Activated CD4-positive, alpha-beta T cell treated with anti-CD3 and anti-CD28 coated beads, Interleukin-2, amount 10 ng/mL, durations not matched to agents 7 days and 5 days (primary cell): ENCODE data around the gene MDP1. TPM values are rescaled to one million over a fixed set of nuclear protein-coding genes. Genes with fewer than 3 reads are reported as not detected.

ENCODE experiments used
- CTCF ChIA-PET: fragments of 350-600 bp; sonication (Branson Sonifier 250); formaldehyde crosslinking; loops from one replicate; lab custom pipeline; 2021; ENCODE audit warnings: antibody characterized with exemption; lab: Charles Lee
- POLR2A ChIA-PET: fragments of 350-600 bp; sonication (Branson Sonifier 250); formaldehyde crosslinking; loops from one replicate; lab custom pipeline; 2021; ENCODE audit warnings: antibody characterized with exemption; lab: Charles Lee
- DNase-seq: peaks from one replicate; pipeline ENCODE4 v3.0.0-alpha.2; 2020
- H3K27ac Mint-ChIP-seq: one replicate; pipeline ENCODE4 v1.8.0; 2021; ENCODE audit warnings: mild to moderate bottlenecking, moderate library complexity, mixed read lengths
- H3K27me3 Mint-ChIP-seq: one replicate; pipeline ENCODE4 v1.8.0; 2021; ENCODE audit warnings: mixed read lengths
- H3K36me3 Mint-ChIP-seq: one replicate; pipeline ENCODE4 v1.8.0; 2021; ENCODE audit warnings: low read depth, mixed read lengths
- H3K4me1 Mint-ChIP-seq: one replicate; pipeline ENCODE4 v1.8.0; 2021; ENCODE audit warnings: mixed read lengths
- H3K4me3 Mint-ChIP-seq: one replicate; pipeline ENCODE4 v1.8.0; 2021; ENCODE audit warnings: mild to moderate bottlenecking, moderate library complexity, mixed read lengths
- H3K9me3 Mint-ChIP-seq: one replicate; pipeline ENCODE4 v1.8.0; 2021; ENCODE audit warnings: mixed read lengths
- total RNA-seq, 2 experiments: library from RNA; stranded (reverse); gene quantifications; one replicate each; pipeline ENCODE4 v1.2.3, GENCODE V29; 2021

Gene MDP1
- total RNA-seq, 2 experiments from 2014 or later = 10.1 to 10.7 TPM

DNA sequence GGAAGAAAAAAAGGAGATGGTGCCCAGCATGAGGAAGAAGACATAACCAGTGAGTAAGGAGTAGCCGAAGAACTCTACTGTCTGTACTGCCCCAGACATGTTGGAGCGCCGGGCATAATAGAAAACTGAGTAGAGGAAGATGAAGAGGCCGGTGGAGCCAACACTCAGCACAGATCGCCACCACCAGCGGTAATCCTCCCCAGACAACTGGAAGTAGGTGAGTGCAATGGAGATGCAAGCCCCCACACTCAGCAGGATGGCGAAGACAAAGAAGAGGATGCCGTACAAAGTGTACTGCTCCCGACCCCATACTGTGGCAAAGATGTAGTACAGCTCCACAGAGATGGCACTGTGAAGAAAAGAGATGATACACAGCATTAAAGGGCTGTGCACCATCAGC, 26.4 kb downstream of the MDP1 start:
- Mint-ChIP-seq H3K27me3 (no peaks in the 10 kb centered on the region), H3K4me3 (no peak overlapping the region), H3K9me3 (no peaks in the 10 kb centered on the region), H3K4me1 (peaks cover 62% of the 10 kb centered on the region), H3K36me3 (peaks cover 44% of the 10 kb centered on the region), H3K27ac (peak overlapping the region; percentile 93)
- DNase-seq = no peak
- CTCF ChIA-PET = interaction anchor here (1.8 to 6.5 kb wide), 4 partner anchors 16 to 107 kb away, joined by 6 to 44 read pairs (median 6); partner anchors contain the start of genes DCAF11, IRF9 and NRL
- POLR2A ChIA-PET = no interaction called here

DNA sequence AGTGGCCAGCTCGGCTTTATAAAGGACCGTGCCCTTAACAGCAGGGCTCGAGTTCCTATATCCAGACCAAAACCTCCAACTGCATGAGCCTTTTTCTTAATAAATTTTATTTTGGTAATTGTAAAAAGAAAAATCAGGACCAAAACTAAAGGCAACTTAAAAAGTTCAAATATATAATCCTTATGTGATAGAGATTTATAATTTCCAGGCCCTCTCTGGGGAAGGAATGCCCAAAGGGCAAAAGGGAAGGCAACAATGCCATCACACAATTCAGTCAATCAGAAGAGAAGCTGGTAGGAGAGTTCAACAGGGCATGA, 26.8 kb downstream of the MDP1 start:
- no peaks in the 10 kb centered on the region for H3K9me3 Mint-ChIP-seq
- POLR2A ChIA-PET = interaction anchor here (1.0 kb wide), 1 partner anchor 48 kb away, joined by 4 read pairs; the partner anchor contains the start of gene EMC9
- H3K36me3 Mint-ChIP-seq = peaks cover 41% of the 10 kb centered on the region
- CTCF ChIA-PET = interaction anchor here (0.6 to 6.5 kb wide), 8 partner anchors 13 to 108 kb away, joined by 3 to 44 read pairs (median 6); partner anchors contain the start of genes DCAF11, IRF9 and NRL
- H3K27ac Mint-ChIP-seq = peak overlapping the region; percentile 93
- H3K4me1 Mint-ChIP-seq = peaks cover 58% of the 10 kb centered on the region
- peak overlapping the region; percentile 89 for H3K4me3 Mint-ChIP-seq
- H3K27me3 Mint-ChIP-seq = no peaks in the 10 kb centered on the region
- no peak for DNase-seq

DNA sequence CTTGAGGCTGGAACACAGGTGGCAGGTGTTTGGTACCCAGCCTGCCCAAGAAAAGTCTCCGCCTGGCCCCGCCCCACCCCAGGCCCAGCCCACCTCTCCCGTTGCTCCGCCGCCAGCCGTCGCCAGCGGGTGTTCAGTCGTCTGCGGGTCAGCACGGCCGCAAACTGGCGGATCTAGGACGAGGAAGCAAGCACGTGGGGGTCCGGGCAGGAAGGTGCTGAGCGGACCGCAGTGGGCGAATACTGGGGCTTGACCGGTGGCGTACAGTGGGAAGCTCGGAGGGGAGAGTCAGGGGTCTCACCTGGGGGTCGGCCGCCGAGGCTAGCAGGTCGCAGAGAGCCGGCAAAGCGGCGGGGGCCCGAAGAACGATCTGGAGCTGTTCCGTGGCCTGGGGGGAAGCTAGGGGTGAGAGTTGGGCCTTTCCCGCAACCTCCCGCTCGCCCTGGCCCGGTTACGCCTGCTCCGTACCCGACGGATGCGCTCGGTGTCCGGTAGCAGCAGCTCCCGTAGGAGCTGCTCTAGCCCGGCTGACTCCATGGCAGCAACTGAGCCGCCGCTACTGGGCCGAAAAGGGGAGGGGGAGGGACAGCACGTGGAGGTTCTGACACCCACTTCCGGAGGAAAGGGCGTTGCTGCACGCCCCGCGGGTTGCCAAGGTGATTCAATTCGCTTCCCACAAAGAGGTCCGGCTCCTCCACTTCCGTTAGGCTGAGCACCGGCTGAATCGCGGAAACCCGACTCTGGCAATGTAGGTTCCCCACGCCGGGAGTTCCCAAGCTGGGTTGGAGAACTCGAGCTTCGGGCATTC, 27.4 kb downstream of the MDP1 start, which contains the start of gene IPO4:
TSS of gene IPO4 (minus strand) at position 566 of the 808 bp plus-strand sequence. CDS start at position 537, 29 bp downstream.
- Mint-ChIP-seq H3K27me3 (no peaks in the 10 kb centered on the region), H3K9me3 (no peaks in the 10 kb centered on the region), H3K36me3 (peaks cover 41% of the 10 kb centered on the region), H3K4me1 (peaks cover 56% of the 10 kb centered on the region), H3K4me3 (peak within 1 kb of the TSS; percentile 89), H3K27ac (peak within 1 kb of the TSS; percentile 93)
- peak; percentile 97 for DNase-seq
- ChIA-PET CTCF (interaction anchor here (0.6 to 6.5 kb wide), 10 partner anchors 13 to 108 kb away, joined by 3 to 44 read pairs (median 6); partner anchors contain the start of genes DCAF11, IRF9 and NRL), POLR2A (interaction anchor here (0.7 to 1.0 kb wide), 2 partner anchors 27 to 47 kb away, joined by 4 read pairs; partner anchors contain the start of genes EMC9 and MDP1)

DNA sequence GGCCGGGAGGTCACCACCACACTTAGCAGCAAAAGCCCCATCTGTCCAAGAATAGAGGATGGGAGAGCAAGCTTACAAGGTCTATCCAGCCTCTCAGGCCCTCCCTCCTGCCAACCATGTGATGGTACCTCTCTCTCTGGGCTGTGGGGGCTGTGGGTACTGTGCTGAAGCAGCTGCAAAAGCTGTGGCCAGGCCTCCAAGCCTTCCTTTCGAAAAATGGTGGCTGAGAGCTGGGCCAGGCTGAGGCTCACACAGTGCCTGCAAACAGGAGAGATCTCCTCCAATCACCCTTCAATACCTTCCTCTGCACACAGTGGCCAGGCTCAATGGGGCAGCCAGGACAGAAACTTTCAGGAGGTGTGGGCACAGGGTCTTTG, 28.3 kb downstream of the MDP1 start:
- Mint-ChIP-seq H3K36me3 (peaks cover 42% of the 10 kb centered on the region), H3K4me3 (peak overlapping the region; percentile 89), H3K4me1 (peaks cover 49% of the 10 kb centered on the region), H3K9me3 (no peaks in the 10 kb centered on the region), H3K27ac (peak overlapping the region; percentile 93), H3K27me3 (no peaks in the 10 kb centered on the region)
- ChIA-PET POLR2A (no interaction called here), CTCF (interaction anchor here (1.2 to 6.5 kb wide), 7 partner anchors 14 to 109 kb away, joined by 3 to 44 read pairs (median 6); partner anchors contain the start of genes DCAF11, IRF9, NRL and TINF2)
- no peak for DNase-seq

DNA sequence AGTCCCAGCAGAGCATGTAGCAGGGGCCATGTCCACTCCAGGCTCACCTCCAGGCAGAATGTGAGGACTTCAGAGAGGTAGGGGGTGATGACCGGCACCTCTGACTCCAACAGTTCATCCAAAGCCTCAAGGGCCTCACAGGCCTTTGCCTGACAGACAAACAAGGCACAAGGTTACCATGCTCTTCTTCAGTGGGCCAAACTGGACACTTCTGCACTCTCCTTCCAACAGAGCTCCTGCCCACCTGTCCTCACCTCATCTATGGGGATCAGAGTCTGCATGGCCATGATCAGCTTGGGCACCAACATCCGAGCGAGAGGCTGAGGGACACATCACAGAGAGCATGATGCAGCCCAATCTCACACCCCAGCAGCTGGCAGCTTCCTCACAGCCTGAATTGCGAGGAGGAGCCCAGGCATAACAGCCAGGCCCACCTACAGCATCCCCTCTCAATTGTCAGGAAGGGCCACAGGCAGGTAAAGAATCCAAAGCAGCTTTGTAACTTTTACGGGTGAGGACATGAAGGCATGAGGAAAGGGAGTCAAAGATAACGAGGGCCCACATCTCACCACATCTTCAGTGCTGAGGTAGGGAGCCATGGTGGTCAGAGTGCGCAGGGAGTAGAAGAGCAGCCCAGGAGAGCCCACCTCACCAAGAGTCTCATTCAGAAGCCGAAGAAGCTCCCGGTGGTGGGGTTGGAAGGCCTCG, 28.9 kb downstream of the MDP1 start:
- peak overlapping the region; percentile 93 for H3K27ac Mint-ChIP-seq
- ChIA-PET CTCF (interaction anchor here (1.2 to 6.5 kb wide), 6 partner anchors 10 to 55 kb away, joined by 3 to 44 read pairs (median 8); partner anchors contain the start of genes IRF9 and TINF2), POLR2A (interaction anchor here (0.7 to 0.9 kb wide), 2 partner anchors 9 to 92 kb away, joined by 3 read pairs; partner anchors contain the start of gene TM9SF1)
- peaks cover 41% of the 10 kb centered on the region for H3K36me3 Mint-ChIP-seq
- peak overlapping the region; percentile 89 for H3K4me3 Mint-ChIP-seq
- no peak for DNase-seq
- no peaks in the 10 kb centered on the region for H3K9me3 Mint-ChIP-seq
- peaks cover 44% of the 10 kb centered on the region for H3K4me1 Mint-ChIP-seq
- no peaks in the 10 kb centered on the region for H3K27me3 Mint-ChIP-seq

DNA sequence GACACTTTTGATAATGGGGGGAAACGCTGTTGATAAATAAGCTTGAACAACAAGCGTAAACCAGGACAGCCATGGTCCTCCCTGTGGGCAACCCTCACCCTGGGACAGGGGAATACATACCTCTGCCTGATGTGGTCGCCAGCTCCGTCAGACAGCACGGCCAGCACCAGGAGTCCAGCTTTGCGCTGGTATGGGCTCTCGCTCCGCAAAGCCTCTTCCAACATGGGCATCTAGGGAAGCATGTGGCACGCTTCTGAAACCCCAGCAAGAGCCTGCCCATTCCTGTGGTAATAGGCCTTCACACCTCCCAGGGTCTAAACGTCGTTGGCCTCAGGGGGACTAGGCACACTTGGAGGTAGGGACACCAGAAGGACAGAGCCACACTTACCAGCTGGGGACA, 30.1 kb downstream of the MDP1 start:
- Mint-ChIP-seq H3K4me1 (peaks cover 37% of the 10 kb centered on the region), H3K27me3 (no peaks in the 10 kb centered on the region), H3K9me3 (no peaks in the 10 kb centered on the region), H3K4me3 (no peak overlapping the region), H3K27ac (no peak overlapping the region), H3K36me3 (peaks cover 39% of the 10 kb centered on the region)
- ChIA-PET POLR2A (no interaction called here), CTCF (interaction anchor here (0.7 to 6.5 kb wide), 7 partner anchors 8 to 77 kb away, joined by 3 to 44 read pairs (median 4); partner anchors contain the start of gene IRF9)
- no peak for DNase-seq

DNA sequence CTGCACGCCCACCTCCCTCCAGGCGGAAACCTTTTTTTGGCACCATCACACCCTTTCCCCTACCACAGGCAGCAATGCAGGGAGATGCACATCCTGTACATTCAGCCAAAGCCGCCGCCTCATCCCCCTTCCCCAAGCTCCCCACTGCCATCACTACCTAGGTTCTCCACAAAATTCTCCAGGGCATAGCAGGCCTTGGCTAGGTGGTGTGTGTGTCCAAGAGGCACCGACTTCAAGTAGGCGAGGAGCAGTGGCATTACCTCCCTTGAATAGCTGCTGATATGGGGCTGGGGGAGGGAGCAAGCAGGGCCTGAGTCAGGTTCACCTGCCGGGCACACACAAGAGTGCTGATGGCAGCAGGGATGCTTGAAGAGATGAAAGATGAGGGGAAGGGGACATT, 30.8 kb downstream of the MDP1 start:
- H3K9me3 Mint-ChIP-seq = no peaks in the 10 kb centered on the region
- H3K4me3 Mint-ChIP-seq = no peak overlapping the region
- CTCF ChIA-PET = interaction anchor here (0.9 to 6.5 kb wide), 6 partner anchors 9 to 76 kb away, joined by 3 to 44 read pairs (median 4); partner anchors contain the start of gene IRF9
- H3K27me3 Mint-ChIP-seq = no peaks in the 10 kb centered on the region
- POLR2A ChIA-PET = no interaction called here
- no peak for DNase-seq
- H3K4me1 Mint-ChIP-seq = peaks cover 33% of the 10 kb centered on the region
- no peak overlapping the region for H3K27ac Mint-ChIP-seq
- H3K36me3 Mint-ChIP-seq = peaks cover 36% of the 10 kb centered on the region

DNA sequence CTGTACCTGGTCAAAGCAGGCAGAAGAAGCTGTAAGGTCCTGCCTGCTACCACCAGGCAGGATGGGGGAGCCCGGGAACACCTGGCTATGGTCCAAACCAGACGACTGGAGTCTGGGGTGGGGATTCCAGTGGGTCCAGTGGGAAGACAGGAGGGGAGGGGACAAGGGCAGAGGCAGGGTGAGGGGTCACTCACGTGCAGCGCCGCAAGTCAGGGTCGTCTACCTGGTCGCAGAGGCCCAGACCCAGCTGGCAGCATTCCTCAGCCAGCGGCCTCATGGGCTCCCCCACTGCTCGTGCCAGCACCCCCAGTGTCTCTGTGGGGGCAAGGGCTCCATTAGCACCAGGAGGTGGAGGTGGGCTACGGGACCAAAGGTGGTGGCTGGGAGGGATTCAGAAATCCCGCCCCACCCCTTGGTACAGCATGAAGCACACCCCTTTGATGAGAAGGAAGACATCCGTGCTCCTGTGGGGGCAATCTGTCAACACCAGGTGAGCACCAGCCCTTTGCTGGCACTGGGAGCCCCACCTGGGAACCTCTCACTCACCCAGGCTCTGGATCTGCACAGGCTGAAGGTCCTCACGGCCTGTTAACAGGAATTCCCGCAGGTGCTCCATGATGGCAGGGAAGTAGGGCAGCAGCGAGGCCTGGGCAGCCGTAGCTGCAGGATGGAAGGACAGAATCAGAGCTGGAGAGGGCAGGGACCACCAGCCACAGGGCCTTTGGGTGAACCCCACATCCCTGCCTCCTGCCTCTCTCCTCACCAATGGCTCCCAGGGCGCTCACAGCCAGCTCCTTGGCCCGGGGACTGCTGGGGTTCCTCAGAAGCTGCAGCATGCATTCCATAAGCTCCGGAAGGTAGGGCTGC, 31.5 kb downstream of the MDP1 start:
- no peak for DNase-seq
- CTCF ChIA-PET = interaction anchor here (0.9 to 6.5 kb wide), 3 partner anchors 9 to 23 kb away, joined by 4 to 44 read pairs (median 11); partner anchors contain the start of gene IRF9

DNA sequence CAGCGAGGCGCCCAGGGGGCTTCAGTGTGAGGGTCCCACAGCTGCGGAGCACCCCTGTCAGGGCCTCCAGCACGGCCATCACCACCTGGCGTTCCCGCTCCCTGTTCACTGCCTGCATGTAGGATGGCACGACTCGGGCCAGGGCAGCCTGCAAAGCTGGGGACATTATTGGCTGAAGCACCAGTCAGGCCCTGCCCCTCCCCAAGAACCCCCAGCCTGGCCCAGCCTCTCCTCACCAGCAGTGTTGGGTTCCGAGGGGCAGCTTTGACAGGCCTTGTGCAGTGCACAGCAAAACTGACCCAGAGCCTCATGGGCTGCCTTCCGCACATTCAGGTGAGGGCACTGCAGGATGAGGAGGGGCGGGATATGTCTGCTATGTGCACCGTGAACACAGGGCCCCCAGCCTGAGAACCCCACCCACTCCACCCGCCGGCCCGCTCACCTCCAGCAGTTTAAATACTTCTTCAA, 32.8 kb downstream of the MDP1 start:
- Mint-ChIP-seq H3K4me3 (no peak overlapping the region), H3K27me3 (no peaks in the 10 kb centered on the region), H3K27ac (no peak overlapping the region), H3K4me1 (peaks cover 19% of the 10 kb centered on the region), H3K36me3 (peaks cover 41% of the 10 kb centered on the region), H3K9me3 (no peaks in the 10 kb centered on the region)
- ChIA-PET CTCF (interaction anchor here (0.7 to 6.5 kb wide), 4 partner anchors 22 to 198 kb away, joined by 3 to 44 read pairs (median 22); partner anchors contain the start of genes IRF9 and MDP1), POLR2A (no interaction called here)
- no peak for DNase-seq

More for the DNA sequence above, 31.5 kb downstream of the MDP1 start:
- Mint-ChIP-seq H3K9me3 (no peaks in the 10 kb centered on the region), H3K27ac (no peak overlapping the region), H3K27me3 (no peaks in the 10 kb centered on the region), H3K4me3 (no peak overlapping the region), H3K36me3 (peaks cover 39% of the 10 kb centered on the region), H3K4me1 (peaks cover 29% of the 10 kb centered on the region)
- POLR2A ChIA-PET = no interaction called here

DNA sequence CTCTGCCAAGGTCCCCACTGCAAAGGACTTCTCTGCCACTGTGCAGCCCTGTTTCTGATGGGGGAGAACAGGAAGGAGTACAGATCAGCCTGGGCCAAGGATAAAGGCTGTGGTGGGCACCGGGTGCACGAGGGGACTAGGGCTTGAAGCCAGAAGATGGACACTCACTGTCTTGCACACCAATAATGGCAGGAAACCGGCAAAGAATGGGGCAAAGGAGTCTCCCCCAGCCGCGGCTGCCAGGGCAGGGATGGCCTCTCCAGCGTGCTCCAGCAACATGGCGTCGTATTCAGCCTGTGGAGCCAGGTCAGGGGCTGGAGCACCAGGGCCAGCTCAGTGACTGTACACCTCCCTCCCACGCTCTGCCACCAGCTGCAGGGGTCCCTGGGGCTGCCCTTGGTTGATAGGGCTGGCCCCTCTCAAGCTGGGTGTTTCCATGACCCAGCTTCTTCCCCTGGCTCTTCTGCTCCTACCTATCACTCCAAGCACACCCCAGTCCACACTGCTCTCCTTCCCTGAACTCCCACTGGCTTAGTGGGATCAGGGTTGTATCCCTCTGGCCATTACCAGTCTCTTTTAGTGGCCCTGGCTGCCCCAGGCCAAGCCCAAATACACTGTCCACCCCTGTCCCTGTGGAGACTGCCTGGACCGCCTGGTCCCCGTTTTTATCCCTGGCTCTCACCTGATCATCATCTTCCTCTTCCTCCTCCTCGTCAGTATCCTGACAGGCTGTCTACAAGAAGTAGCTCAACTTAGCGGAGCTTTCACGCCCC, 33.6 kb downstream of the MDP1 start:
- Mint-ChIP-seq H3K4me1 (peaks cover 13% of the 10 kb centered on the region), H3K9me3 (no peaks in the 10 kb centered on the region), H3K27ac (peak overlapping the region; percentile 28), H3K36me3 (peaks cover 45% of the 10 kb centered on the region), H3K27me3 (no peaks in the 10 kb centered on the region), H3K4me3 (no peak overlapping the region)
- CTCF ChIA-PET = interaction anchor here (0.7 to 4.9 kb wide), 4 partner anchors 12 to 198 kb away, joined by 3 to 38 read pairs (median 4); partner anchors contain the start of genes IRF9 and MDP1
- DNase-seq = no peak
- POLR2A ChIA-PET = no interaction called here
